Loucy (cell line): Measurements from ENCODE around the gene SORCS1.

Experiments used
- H2AFZ ChIP-seq: fragments of 200-600 bp; sonication (generic); 2 replicates; pipeline ENCODE4 v1.6.0; 2016; ENCODE audit warnings: antibody characterized with exemption, mild to moderate bottlenecking, low read length, moderate library complexity
- H3F3A ChIP-seq: fragments of 200-600 bp; 2 replicates; pipeline ENCODE4 v1.6.0; 2016; ENCODE audit warnings: antibody characterized with exemption, low read depth, mild to moderate bottlenecking
- H3K27me3 ChIP-seq: fragments of 200-600 bp; sonication (generic); 2 replicates; pipeline ENCODE4 v1.6.1; 2014; ENCODE audit warnings: low read length, mild to moderate bottlenecking; ENCODE audit not compliant: insufficient read depth, poor library complexity, severe bottlenecking
- H3K36me3 ChIP-seq: fragments of 200-600 bp; sonication (generic); 2 replicates; pipeline ENCODE4 v1.6.1; 2016; ENCODE audit warnings: low read length; ENCODE audit not compliant: insufficient read depth
- H3K4me1 ChIP-seq: fragments of 200-600 bp; sonication (generic); 2 replicates; pipeline ENCODE4 v1.5.1; 2014; ENCODE audit warnings: low read length, mild to moderate bottlenecking; ENCODE audit not compliant: insufficient read depth, poor library complexity, severe bottlenecking
- H3K4me2 ChIP-seq: fragments of 200-600 bp; sonication (generic); 2 replicates; pipeline ENCODE4 v1.6.0; 2014; ENCODE audit warnings: antibody characterized with exemption, low read length, low read depth, mild to moderate bottlenecking; ENCODE audit not compliant: poor library complexity, severe bottlenecking
- H3K4me3 ChIP-seq: fragments of 200-600 bp; sonication (generic); 2 replicates; pipeline ENCODE4 v1.5.1; 2014; ENCODE audit warnings: low read length, mild to moderate bottlenecking, mixed read lengths; ENCODE audit not compliant: poor library complexity, severe bottlenecking
- H3K79me2 ChIP-seq: fragments of 200-600 bp; sonication (generic); 2 replicates; pipeline ENCODE4 v1.6.1; 2014; ENCODE audit warnings: low read length; ENCODE audit not compliant: insufficient read depth
- H3K9ac ChIP-seq: fragments of 200-600 bp; sonication (generic); 2 replicates; pipeline ENCODE4 v1.6.0; 2014; ENCODE audit warnings: mild to moderate bottlenecking, low read depth, low read length, moderate library complexity; ENCODE audit not compliant: poor library complexity, severe bottlenecking
- H3K9me2 ChIP-seq: fragments of 200-600 bp; sonication (generic); replicated peaks from 2 replicates; pipeline ENCODE4 v1.6.1; 2016; ENCODE audit warnings: low read depth, low read length, mixed read lengths
- H3K9me3 ChIP-seq: fragments of 200-600 bp; sonication (generic); 2 replicates; pipeline ENCODE4 v1.6.1; 2014; ENCODE audit warnings: mild to moderate bottlenecking, antibody characterized with exemption, low read length, low read depth; ENCODE audit not compliant: insufficient read depth
- H4K20me1 ChIP-seq: fragments of 200-600 bp; sonication (generic); 2 replicates; pipeline ENCODE4 v1.6.0; 2014; ENCODE audit warnings: antibody characterized with exemption, low read length, mild to moderate bottlenecking; ENCODE audit not compliant: insufficient read depth, poor library complexity, severe bottlenecking
- EZH2phosphoT487 ChIP-seq: fragments of 200-600 bp; IDR thresholded peaks from 2 replicates; pipeline ENCODE4 v1.6.1; 2018; ENCODE audit warnings: antibody characterized with exemption, mild to moderate bottlenecking, moderate library complexity, borderline replicate concordance
- TF ChIP-seq, protein P1 (sequence below): fragments of 200-600 bp; sonication (generic); conservative IDR thresholded peaks from 2 replicates; pipeline ENCODE4 v1.5.1; 2014; ENCODE audit warnings: mild to moderate bottlenecking, antibody characterized with exemption, low read length

SORCS1 gene

GRCh38 chr10:107129000-107129399 is 35.5 kb downstream of the SORCS1 start:
- H3K9ac ChIP-seq = no peak overlapping the region
- H3K79me2 ChIP-seq = no peaks in the 10 kb centered on the region
- H3K36me3 ChIP-seq = no peaks in the 10 kb centered on the region
- H3K9me3 ChIP-seq = no peaks in the 10 kb centered on the region
- no peak overlapping the region for H2AFZ ChIP-seq
- H3K4me1 ChIP-seq = no peaks in the 10 kb centered on the region
- no peak overlapping the region for H3K4me2 ChIP-seq
- no peaks in the 10 kb centered on the region; the same call in 1 of the 2 replicates for H3K9me2 ChIP-seq
- H3K4me3 ChIP-seq = no peak overlapping the region
- H4K20me1 ChIP-seq = no peaks in the 10 kb centered on the region
- no peaks in the 10 kb centered on the region for H3K27me3 ChIP-seq
- TF ChIP-seq, protein P1, sequence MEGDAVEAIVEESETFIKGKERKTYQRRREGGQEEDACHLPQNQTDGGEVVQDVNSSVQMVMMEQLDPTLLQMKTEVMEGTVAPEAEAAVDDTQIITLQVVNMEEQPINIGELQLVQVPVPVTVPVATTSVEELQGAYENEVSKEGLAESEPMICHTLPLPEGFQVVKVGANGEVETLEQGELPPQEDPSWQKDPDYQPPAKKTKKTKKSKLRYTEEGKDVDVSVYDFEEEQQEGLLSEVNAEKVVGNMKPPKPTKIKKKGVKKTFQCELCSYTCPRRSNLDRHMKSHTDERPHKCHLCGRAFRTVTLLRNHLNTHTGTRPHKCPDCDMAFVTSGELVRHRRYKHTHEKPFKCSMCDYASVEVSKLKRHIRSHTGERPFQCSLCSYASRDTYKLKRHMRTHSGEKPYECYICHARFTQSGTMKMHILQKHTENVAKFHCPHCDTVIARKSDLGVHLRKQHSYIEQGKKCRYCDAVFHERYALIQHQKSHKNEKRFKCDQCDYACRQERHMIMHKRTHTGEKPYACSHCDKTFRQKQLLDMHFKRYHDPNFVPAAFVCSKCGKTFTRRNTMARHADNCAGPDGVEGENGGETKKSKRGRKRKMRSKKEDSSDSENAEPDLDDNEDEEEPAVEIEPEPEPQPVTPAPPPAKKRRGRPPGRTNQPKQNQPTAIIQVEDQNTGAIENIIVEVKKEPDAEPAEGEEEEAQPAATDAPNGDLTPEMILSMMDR = no peak
- TF ChIP-seq EZH2phosphoT487 = no peak
- H3F3A ChIP-seq = no peaks in the 10 kb centered on the region

GRCh38 chr10:107126512-107127065 is 37.9 kb downstream of the SORCS1 start:
- Histone ChIP-seq H2AFZ (no peak overlapping the region), H3K9ac (no peak overlapping the region), H3K79me2 (no peaks in the 10 kb centered on the region), H4K20me1 (no peaks in the 10 kb centered on the region), H3F3A (no peaks in the 10 kb centered on the region), H3K36me3 (no peaks in the 10 kb centered on the region), H3K27me3 (no peaks in the 10 kb centered on the region), H3K4me3 (no peak overlapping the region), H3K4me1 (no peaks in the 10 kb centered on the region), H3K9me2 (no peaks in the 10 kb centered on the region; the same call in 1 of the 2 replicates), H3K4me2 (no peak overlapping the region), H3K9me3 (no peaks in the 10 kb centered on the region)
- TF ChIP-seq EZH2phosphoT487 = no peak
- TF ChIP-seq, protein P1 = no peak

- Histone ChIP-seq H4K20me1 (no peaks in the 10 kb centered on the region), H3K9ac (no peak overlapping the region), H3K4me2 (no peak overlapping the region), H3K4me3 (no peak overlapping the region), H2AFZ (no peak overlapping the region), H3K27me3 (no peaks in the 10 kb centered on the region), H3K79me2 (no peaks in the 10 kb centered on the region), H3K9me3 (no peaks in the 10 kb centered on the region), H3K4me1 (no peaks in the 10 kb centered on the region), H3K36me3 (no peaks in the 10 kb centered on the region), H3F3A (no peaks in the 10 kb centered on the region), H3K9me2 (no peaks in the 10 kb centered on the region; the same call in 1 of the 2 replicates)
- no peak for TF ChIP-seq EZH2phosphoT487
- TF ChIP-seq, protein P1 = no peak
Observed at GRCh38 chr10:107122703-107123102, 41.8 kb downstream of the SORCS1 start.
